HepG2 (cell line): ENCODE measurements around the gene JMJD6. TPM values are rescaled to one million over a fixed set of nuclear protein-coding genes. Genes with fewer than 3 reads are reported as not detected.

Experiments
- ATAC-seq: fragments of 200-7000 bp; cut with Tn5 transposase; 3 replicates; pipeline ENCODE4 v1.9.1; 2020; ENCODE audit warnings: mild to moderate bottlenecking, moderate library complexity
- BruUV-seq: library from RNA; stranded (reverse); fragments of 400-500 nt; replicated peaks from 2 replicates; lab custom pipeline; 2021; lab: Mats Ljungman, UMichigan
- CTCF ChIA-PET: fragments of 300-600 bp; formaldehyde crosslinking; extraction: SDS; loops from one replicate; lab custom pipeline; 2021; ENCODE audit warnings: low total read pairs, inconsistent platforms, low intra/inter-chr PET ratio; lab: Yijun Ruan, JAX
- POLR2A ChIA-PET: fragments of 350-600 bp; sonication (Branson Sonifier 250); formaldehyde crosslinking; loops from one replicate; lab custom pipeline; 2020; ENCODE audit warnings: antibody characterized with exemption, inconsistent platforms; lab: Yijun Ruan, JAX
- DNase-seq: peaks from one replicate; pipeline ENCODE4 v3.0.0-alpha.2; 2015; ENCODE audit warnings: low spot score
- FAIRE-seq: peaks from 3 replicates; lab custom pipeline; 2011; peaks lifted over from hg19 to GRCh38; lab: Jason Lieb, UNC
- H2AFZ ChIP-seq: one replicate; pipeline ENCODE4 v1.6.1; 2011; ENCODE audit warnings: low read length, inconsistent platforms
- H3K27ac ChIP-seq: fragments of 300-600 bp; 3 replicates; pipeline ENCODE4 v1.8.0; 2011; ENCODE audit warnings: mixed run types, mild to moderate bottlenecking, mixed read lengths, low read length, inconsistent platforms; ENCODE audit not compliant: insufficient read depth; ENCODE audit errors: extremely low read length
- H3K27me3 ChIP-seq, 2 experiments: fragments of 200-600 bp in 1 of 2; 2 replicates in 1 of 2; 3 replicates in 1 of 2; pipeline versions ENCODE4 v1.6.0 to v1.8.0; 2011; ENCODE audit warnings: low read length in 2 of 2, mild to moderate bottlenecking in 2 of 2, moderate library complexity in 2 of 2, inconsistent platforms in 1 of 2; ENCODE audit not compliant: insufficient read depth in 2 of 2, control insufficient read depth in 1 of 2
- H3K36me3 ChIP-seq, 2 experiments: fragments of 200-600 bp in 1 of 2; replicated peaks in 1 of 2; 2 replicates in 1 of 2; 3 replicates in 1 of 2; pipeline versions ENCODE4 v1.5.1 to v1.8.0; 2011; ENCODE audit warnings: low read length in 2 of 2, inconsistent platforms in 1 of 2; ENCODE audit not compliant: insufficient read depth in 2 of 2, control insufficient read depth in 1 of 2
- H3K4me1 ChIP-seq: 2 replicates; pipeline ENCODE4 v1.5.1; 2012; ENCODE audit warnings: low read length, inconsistent platforms; ENCODE audit not compliant: insufficient read depth
- H3K4me2 ChIP-seq: 2 replicates; pipeline ENCODE4 v1.6.0; 2011; ENCODE audit warnings: low read depth, low read length, inconsistent platforms
- H3K4me3 ChIP-seq, 3 experiments: fragments of 200-600 bp in 1 of 3; sonication (generic), shearing (Covaris generic) in 1 of 3; replicated peaks in 1 of 3; 2 replicates each; pipeline ENCODE4 v1.5.1; 2011 to 2016; ENCODE audit warnings: low read length in 3 of 3, inconsistent platforms in 2 of 3, low read depth in 2 of 3, mild to moderate bottlenecking in 2 of 3, control low read depth in 1 of 3, mixed read lengths in 1 of 3; ENCODE audit not compliant: insufficient read depth in 1 of 3
- H3K79me2 ChIP-seq: one replicate; pipeline ENCODE4 v1.6.1; 2011; ENCODE audit warnings: low read length, inconsistent platforms; ENCODE audit not compliant: insufficient read depth
- H3K9ac ChIP-seq: 2 replicates; pipeline ENCODE4 v1.6.0; 2011; ENCODE audit warnings: mild to moderate bottlenecking, low read depth, low read length, inconsistent platforms; ENCODE audit not compliant: insufficient read depth
- H3K9me3 ChIP-seq: 2 replicates; pipeline ENCODE4 v1.5.1; 2012; ENCODE audit warnings: mild to moderate bottlenecking, low read length
- H4K20me1 ChIP-seq: 2 replicates; pipeline ENCODE4 v1.6.0; 2011; ENCODE audit warnings: inconsistent platforms, mild to moderate bottlenecking, low read length, moderate library complexity; ENCODE audit not compliant: insufficient read depth
- AGO2 ChIP-seq: fragments of 200-400 bp; formaldehyde crosslinking; optimal IDR thresholded peaks from 2 replicates; pipeline ENCODE3; 2017; ENCODE audit warnings: mild to moderate bottlenecking, low read depth, low read length, moderate library complexity
- NR2F2 ChIP-seq: IDR thresholded peaks from 2 replicates; pipeline ENCODE4 v1.6.1; 2012; ENCODE audit warnings: low read depth, inconsistent platforms, borderline replicate concordance
- RBFOX2 ChIP-seq: fragments of 200-400 bp; formaldehyde crosslinking; IDR thresholded peaks from 2 replicates; pipeline ENCODE4 v1.6.1; 2017; ENCODE audit warnings: low read depth, mild to moderate bottlenecking, low read length
- ZNF768 ChIP-seq: sonication (generic); formaldehyde crosslinking; IDR thresholded peaks from 2 replicates; pipeline ENCODE4 v1.4.0; 2020; ENCODE audit warnings: missing genetic modification reagents
- WGBS: methylation state at CpG from one replicate; pipeline ENCODE4 v1.1.6; 2017; ENCODE audit warnings: low lambda C conversion rate; 5-methylcytosine and 5-hydroxymethylcytosine counted together
- in situ Hi-C: cut with HindIII; loops from 2 replicates; pipeline ENCODE4 v1.10.0; 2017; ENCODE audit warnings: low pct_unique_long_range_greater_than_20kb; ENCODE audit not compliant: extremely low pct_ligation_motif_present
- intact Hi-C: fragments of 100-400 bp; cut with micrococcal nuclease; formaldehyde crosslinking; loops from one replicate; pipeline ENCODE4 v1.10.0; 2022; ENCODE audit not compliant: unreplicated experiment
- polyA plus RNA-seq, 8 experiments: library from polyadenylated mRNA; depleted of rRNA in 3 of 8; stranded (reverse) in 7 of 8; unstranded in 1 of 8; fragments of >200 nt; fragmentation: Illumina TruSeq in 4 of 8; extraction: Trizol in 4 of 8; gene quantifications; 2 replicates each; pipeline versions ENCODE4 v1.2.1 to v1.2.3, GENCODE V29; 2011 to 2016; ENCODE audit warnings: low read depth in 4 of 8, missing spikeins in 1 of 8, mixed read lengths in 1 of 8; ENCODE audit not compliant: insufficient read depth in 1 of 8
- total RNA-seq, 5 experiments: library from RNA; depleted of rRNA; stranded (reverse); fragments of >200 nt; fragmentation: Illumina TruSeq; extraction: Trizol; gene quantifications; 2 replicates each; pipeline ENCODE4 v1.2.3, GENCODE V29; 2016; ENCODE audit warnings: low read depth in 1 of 5
- TF ChIP-seq, protein P1 (sequence below): sonication (generic); formaldehyde crosslinking; IDR thresholded peaks from one replicate; pipeline ENCODE4 v1.5.1; 2020; ENCODE audit warnings: mild to moderate bottlenecking, missing genetic modification reagents; ENCODE audit errors: not compliant biosample characterization
- TF ChIP-seq, protein P2 (sequence below): sonication (generic); formaldehyde crosslinking; IDR thresholded peaks from 2 replicates; pipeline ENCODE4 v1.5.1; 2020; ENCODE audit warnings: mild to moderate bottlenecking, missing genetic modification reagents, moderate library complexity

Gene JMJD6
- total and polyA plus RNA-seq, 2 of the 13 experiments (the other 11 are each of a cell fraction or from before 2014, with no cell fraction given), result 33.6 to 41.0 TPM

GRCh38 chr17:76718516-76718915 lies 7.9 kb downstream of the JMJD6 start:
- peaks cover 11% of the 10 kb centered on the region for H3K79me2 ChIP-seq
- DNase-seq (no peak), ATAC-seq (no peak), FAIRE-seq (no peak)
- H3K27ac ChIP-seq, result no peak overlapping the region
- ChIA-PET CTCF (no interaction called here), POLR2A (interaction anchor here (2.3 to 2.4 kb wide), 2 partner anchors 7 to 14 kb away, joined by 8 to 15 read pairs; partner anchors contain the start of genes JMJD6 and METTL23)
- H3K4me1 ChIP-seq, result peaks cover 31% of the 10 kb centered on the region
- H3K9ac ChIP-seq, result no peak overlapping the region
- no peak overlapping the region for H3K4me2 ChIP-seq
- intact Hi-C loops, result no loop called here
- no TSS peak for BruUV-seq
- H3K4me3 ChIP-seq, result no peak overlapping the region
- peaks cover 41 to 88% of the 10 kb centered on the region in 2 experiments for H3K36me3 ChIP-seq
- H2AFZ ChIP-seq, result no peak overlapping the region
- H3K9me3 ChIP-seq, result no peaks in the 10 kb centered on the region
- in situ Hi-C loops, result loop anchor here (5.0 kb wide), 1 partner anchor 36 kb away; no protein-coding TSS in a partner anchor
- TF ChIP-seq AGO2 (peak; percentile 25), ZNF768 (0 out of 2 replicates have a peak, but pooled peaks have one; percentile 20), RBFOX2 (0 out of 2 replicates have a peak, but pooled peaks have one; percentile 33), NR2F2 (no peak)
- TF ChIP-seq, protein P1, sequence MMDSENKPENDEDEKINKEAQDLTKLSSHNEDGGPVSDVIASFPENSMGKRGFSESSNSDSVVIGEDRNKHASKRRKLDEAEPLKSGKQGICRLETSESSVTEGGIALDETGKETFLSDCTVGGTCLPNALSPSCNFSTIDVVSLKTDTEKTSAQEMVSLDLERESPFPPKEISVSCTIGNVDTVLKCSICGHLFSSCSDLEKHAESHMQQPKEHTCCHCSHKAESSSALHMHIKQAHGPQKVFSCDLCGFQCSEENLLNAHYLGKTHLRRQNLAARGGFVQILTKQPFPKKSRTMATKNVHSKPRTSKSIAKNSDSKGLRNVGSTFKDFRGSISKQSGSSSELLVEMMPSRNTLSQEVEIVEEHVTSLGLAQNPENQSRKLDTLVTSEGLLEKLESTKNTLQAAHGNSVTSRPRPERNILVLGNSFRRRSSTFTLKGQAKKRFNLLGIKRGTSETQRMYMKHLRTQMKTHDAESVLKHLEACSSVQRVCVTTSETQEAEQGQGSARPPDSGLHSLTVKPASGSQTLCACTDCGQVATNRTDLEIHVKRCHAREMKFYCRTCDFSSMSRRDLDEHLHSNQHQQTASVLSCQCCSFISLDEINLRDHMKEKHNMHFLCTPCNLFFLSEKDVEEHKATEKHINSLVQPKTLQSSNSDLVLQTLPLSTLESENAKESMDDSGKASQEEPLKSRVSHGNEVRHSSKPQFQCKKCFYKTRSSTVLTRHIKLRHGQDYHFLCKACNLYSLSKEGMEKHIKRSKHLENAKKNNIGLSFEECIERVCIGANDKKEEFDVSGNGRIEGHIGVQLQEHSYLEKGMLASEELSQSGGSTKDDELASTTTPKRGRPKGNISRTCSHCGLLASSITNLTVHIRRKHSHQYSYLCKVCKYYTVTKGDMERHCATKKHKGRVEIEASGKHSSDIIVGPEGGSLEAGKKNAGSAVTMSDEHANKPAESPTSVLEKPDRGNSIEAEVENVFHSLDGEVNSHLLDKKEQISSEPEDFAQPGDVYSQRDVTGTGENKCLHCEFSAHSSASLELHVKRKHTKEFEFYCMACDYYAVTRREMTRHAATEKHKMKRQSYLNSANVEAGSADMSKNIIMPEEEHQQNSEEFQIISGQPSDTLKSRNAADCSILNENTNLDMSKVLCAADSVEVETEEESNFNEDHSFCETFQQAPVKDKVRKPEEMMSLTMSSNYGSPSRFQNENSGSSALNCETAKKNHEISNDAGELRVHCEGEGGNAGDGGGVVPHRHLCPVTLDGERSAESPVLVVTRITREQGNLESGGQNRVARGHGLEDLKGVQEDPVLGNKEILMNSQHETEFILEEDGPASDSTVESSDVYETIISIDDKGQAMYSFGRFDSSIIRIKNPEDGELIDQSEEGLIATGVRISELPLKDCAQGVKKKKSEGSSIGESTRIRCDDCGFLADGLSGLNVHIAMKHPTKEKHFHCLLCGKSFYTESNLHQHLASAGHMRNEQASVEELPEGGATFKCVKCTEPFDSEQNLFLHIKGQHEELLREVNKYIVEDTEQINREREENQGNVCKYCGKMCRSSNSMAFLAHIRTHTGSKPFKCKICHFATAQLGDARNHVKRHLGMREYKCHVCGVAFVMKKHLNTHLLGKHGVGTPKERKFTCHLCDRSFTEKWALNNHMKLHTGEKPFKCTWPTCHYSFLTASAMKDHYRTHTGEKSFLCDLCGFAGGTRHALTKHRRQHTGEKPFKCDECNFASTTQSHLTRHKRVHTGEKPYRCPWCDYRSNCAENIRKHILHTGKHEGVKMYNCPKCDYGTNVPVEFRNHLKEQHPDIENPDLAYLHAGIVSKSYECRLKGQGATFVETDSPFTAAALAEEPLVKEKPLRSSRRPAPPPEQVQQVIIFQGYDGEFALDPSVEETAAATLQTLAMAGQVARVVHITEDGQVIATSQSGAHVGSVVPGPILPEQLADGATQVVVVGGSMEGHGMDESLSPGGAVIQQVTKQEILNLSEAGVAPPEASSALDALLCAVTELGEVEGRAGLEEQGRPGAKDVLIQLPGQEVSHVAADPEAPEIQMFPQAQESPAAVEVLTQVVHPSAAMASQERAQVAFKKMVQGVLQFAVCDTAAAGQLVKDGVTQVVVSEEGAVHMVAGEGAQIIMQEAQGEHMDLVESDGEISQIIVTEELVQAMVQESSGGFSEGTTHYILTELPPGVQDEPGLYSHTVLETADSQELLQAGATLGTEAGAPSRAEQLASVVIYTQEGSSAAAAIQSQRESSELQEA (CRISPR knock-in tag), result no peak
- TF ChIP-seq, protein P2, sequence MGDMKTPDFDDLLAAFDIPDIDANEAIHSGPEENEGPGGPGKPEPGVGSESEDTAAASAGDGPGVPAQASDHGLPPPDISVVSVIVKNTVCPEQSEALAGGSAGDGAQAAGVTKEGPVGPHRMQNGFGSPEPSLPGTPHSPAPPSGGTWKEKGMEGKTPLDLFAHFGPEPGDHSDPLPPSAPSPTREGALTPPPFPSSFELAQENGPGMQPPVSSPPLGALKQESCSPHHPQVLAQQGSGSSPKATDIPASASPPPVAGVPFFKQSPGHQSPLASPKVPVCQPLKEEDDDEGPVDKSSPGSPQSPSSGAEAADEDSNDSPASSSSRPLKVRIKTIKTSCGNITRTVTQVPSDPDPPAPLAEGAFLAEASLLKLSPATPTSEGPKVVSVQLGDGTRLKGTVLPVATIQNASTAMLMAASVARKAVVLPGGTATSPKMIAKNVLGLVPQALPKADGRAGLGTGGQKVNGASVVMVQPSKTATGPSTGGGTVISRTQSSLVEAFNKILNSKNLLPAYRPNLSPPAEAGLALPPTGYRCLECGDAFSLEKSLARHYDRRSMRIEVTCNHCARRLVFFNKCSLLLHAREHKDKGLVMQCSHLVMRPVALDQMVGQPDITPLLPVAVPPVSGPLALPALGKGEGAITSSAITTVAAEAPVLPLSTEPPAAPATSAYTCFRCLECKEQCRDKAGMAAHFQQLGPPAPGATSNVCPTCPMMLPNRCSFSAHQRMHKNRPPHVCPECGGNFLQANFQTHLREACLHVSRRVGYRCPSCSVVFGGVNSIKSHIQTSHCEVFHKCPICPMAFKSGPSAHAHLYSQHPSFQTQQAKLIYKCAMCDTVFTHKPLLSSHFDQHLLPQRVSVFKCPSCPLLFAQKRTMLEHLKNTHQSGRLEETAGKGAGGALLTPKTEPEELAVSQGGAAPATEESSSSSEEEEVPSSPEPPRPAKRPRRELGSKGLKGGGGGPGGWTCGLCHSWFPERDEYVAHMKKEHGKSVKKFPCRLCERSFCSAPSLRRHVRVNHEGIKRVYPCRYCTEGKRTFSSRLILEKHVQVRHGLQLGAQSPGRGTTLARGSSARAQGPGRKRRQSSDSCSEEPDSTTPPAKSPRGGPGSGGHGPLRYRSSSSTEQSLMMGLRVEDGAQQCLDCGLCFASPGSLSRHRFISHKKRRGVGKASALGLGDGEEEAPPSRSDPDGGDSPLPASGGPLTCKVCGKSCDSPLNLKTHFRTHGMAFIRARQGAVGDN (CRISPR knock-in tag), result peak; percentile 24; the same call in 1 of the 2 replicates
- H4K20me1 ChIP-seq, result no peaks in the 10 kb centered on the region; the same call in 1 of the 2 replicates
- WGBS, result 96% methylated on average over 16 of the region's 16 CpGs
- H3K27me3 ChIP-seq, result no peaks in the 10 kb centered on the region
